Activated B cell treated with CpG ODN at 0.5 μM for 24 hours (primary cell): ENCODE results near the gene CCDC93. TPM values are rescaled to one million over a fixed set of nuclear protein-coding genes. Genes with fewer than 3 reads are reported as not detected.

ENCODE experiments used
- ATAC-seq: fragments of 200-7000 bp; cut with Tn5 transposase; one replicate; pipeline ENCODE4 v1.10.0; 2021; ENCODE audit warnings: low read depth, mild to moderate bottlenecking, moderate library complexity
- CTCF ChIA-PET: fragments of 350-600 bp; sonication (Branson Sonifier 250); formaldehyde crosslinking; loops from one replicate; lab custom pipeline; 2021; ENCODE audit warnings: antibody characterized with exemption; lab: Charles Lee
- POLR2A ChIA-PET: fragments of 350-600 bp; sonication (Branson Sonifier 250); formaldehyde crosslinking; loops from one replicate; lab custom pipeline; 2021; ENCODE audit warnings: antibody characterized with exemption; lab: Charles Lee
- DNase-seq: peaks from one replicate; pipeline ENCODE4 v3.0.0; 2022
- H3K27ac Mint-ChIP-seq: one replicate; pipeline ENCODE4 v1.8.0; 2020; ENCODE audit warnings: mixed read lengths
- H3K27me3 Mint-ChIP-seq: one replicate; pipeline ENCODE4 v1.8.0; 2021; ENCODE audit warnings: mixed read lengths
- H3K36me3 Mint-ChIP-seq: one replicate; pipeline ENCODE4 v1.8.0; 2021; ENCODE audit warnings: low read depth, mixed read lengths
- H3K4me1 Mint-ChIP-seq: one replicate; pipeline ENCODE4 v1.8.0; 2021; ENCODE audit warnings: mixed read lengths
- H3K4me3 Mint-ChIP-seq: one replicate; pipeline ENCODE4 v1.8.0; 2020; ENCODE audit warnings: mild to moderate bottlenecking, mixed read lengths
- H3K9me3 Mint-ChIP-seq: one replicate; pipeline ENCODE4 v1.8.0; 2020; ENCODE audit warnings: mixed read lengths
- intact Hi-C: fragments of 100-400 bp; cut with micrococcal nuclease; formaldehyde crosslinking; loops from one replicate; pipeline ENCODE4 v1.15.1; 2024
- total RNA-seq: library from RNA; stranded (reverse); gene quantifications from 2 replicates; pipeline ENCODE4 v1.2.3, GENCODE V29; 2022
- TF ChIP-seq, protein P1 (sequence below): fragments of 200-600 bp; IDR thresholded peaks from one replicate; pipeline ENCODE4 v1.8.0; 2022; ENCODE audit warnings: antibody characterized with exemption, mild to moderate bottlenecking

The CCDC93 gene
- total RNA-seq, 1 donor from 2014 or later, result 38.8 TPM

DNA sequence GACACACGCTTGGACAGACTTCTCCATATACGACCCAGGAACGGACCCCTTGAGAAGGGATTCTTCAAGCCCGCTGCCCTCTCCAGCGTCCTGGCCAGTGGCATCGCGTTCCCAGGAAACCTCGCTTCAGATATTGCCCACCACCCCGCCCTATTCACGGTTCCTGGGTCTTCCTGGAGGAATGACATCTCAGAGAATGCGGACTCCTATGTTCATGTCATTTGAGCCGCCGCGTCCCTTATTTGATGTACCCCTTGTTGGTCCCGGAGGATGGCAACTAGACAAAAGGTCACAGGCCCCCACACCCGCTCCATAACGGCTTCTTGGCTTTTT, 588 bp upstream of the CCDC93 start:
- H3K9me3 Mint-ChIP-seq, result no peaks in the 10 kb centered on the region
- H3K4me3 Mint-ChIP-seq, result peak overlapping the region; percentile 95
- POLR2A ChIA-PET, result interaction anchor here (1.2 to 1.6 kb wide), 4 partner anchors 11 to 200 kb away, joined by 6 to 16 read pairs (median 10); partner anchors contain the start of genes DDX18 and INSIG2
- TF ChIP-seq, protein P1, sequence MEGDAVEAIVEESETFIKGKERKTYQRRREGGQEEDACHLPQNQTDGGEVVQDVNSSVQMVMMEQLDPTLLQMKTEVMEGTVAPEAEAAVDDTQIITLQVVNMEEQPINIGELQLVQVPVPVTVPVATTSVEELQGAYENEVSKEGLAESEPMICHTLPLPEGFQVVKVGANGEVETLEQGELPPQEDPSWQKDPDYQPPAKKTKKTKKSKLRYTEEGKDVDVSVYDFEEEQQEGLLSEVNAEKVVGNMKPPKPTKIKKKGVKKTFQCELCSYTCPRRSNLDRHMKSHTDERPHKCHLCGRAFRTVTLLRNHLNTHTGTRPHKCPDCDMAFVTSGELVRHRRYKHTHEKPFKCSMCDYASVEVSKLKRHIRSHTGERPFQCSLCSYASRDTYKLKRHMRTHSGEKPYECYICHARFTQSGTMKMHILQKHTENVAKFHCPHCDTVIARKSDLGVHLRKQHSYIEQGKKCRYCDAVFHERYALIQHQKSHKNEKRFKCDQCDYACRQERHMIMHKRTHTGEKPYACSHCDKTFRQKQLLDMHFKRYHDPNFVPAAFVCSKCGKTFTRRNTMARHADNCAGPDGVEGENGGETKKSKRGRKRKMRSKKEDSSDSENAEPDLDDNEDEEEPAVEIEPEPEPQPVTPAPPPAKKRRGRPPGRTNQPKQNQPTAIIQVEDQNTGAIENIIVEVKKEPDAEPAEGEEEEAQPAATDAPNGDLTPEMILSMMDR, result no peak
- intact Hi-C loops, result loop anchor here (1.0 to 2.0 kb wide), 6 partner anchors 11 to 1352 kb away; partner anchors contain the start of genes C2orf76, DBI, DDX18 and INSIG2
- peak overlapping the region; percentile 77 for H3K27ac Mint-ChIP-seq
- no peak for DNase-seq
- CTCF ChIA-PET, result interaction anchor here (0.9 to 2.9 kb wide), 5 partner anchors 11 to 841 kb away, joined by 3 to 32 read pairs (median 8); partner anchors contain the start of gene DDX18
- H3K4me1 Mint-ChIP-seq, result peaks cover 32% of the 10 kb centered on the region
- H3K36me3 Mint-ChIP-seq, result peaks cover 5% of the 10 kb centered on the region
- H3K27me3 Mint-ChIP-seq, result peaks cover 14% of the 10 kb centered on the region
- ATAC-seq, result no peak

DNA sequence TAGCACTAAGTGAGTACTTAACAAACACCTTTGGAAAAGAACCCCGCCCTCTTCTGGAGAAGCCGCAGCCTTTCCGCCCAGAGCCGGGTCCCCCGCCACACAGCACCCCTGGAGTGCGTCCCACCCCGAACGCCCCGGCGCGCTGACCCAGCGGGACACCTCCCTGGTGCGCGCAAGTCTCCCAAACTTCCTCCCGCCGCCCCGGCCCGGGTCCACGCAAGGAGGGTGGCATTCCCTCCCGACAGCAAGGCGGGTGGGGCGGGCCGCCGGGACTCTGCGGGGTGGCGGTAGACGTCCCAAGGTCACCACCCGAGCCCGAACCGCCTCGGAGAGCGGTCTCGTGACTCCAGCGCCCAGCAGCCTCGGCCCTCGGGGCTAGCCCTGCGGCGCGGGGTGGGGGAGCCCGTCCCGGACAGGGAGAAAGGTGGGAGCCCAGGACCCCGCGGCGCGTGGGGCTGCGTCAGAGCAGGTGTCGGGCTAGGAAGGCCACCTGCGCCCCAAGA, 598 bp downstream of the CCDC93 start:
- intact Hi-C loops, result no loop called here
- ATAC-seq (peak; percentile 23), DNase-seq (peak; percentile 41)
- H3K27me3 Mint-ChIP-seq, result peaks cover 7% of the 10 kb centered on the region
- H3K9me3 Mint-ChIP-seq, result no peaks in the 10 kb centered on the region
- ChIA-PET POLR2A (interaction anchor here (1.3 to 1.6 kb wide), 3 partner anchors 42 to 199 kb away, joined by 6 to 12 read pairs (median 7); partner anchors contain the start of genes DDX18 and INSIG2), CTCF (interaction anchor here (1.5 to 2.9 kb wide), 3 partner anchors 10 to 199 kb away, joined by 5 to 32 read pairs (median 10); partner anchors contain the start of gene DDX18)
- H3K4me1 Mint-ChIP-seq, result peaks cover 33% of the 10 kb centered on the region
- TF ChIP-seq, protein P1, result no peak
- H3K27ac Mint-ChIP-seq, result peak overlapping the region; percentile 72
- H3K36me3 Mint-ChIP-seq, result peaks cover 11% of the 10 kb centered on the region
- peak overlapping the region; percentile 95 for H3K4me3 Mint-ChIP-seq

DNA sequence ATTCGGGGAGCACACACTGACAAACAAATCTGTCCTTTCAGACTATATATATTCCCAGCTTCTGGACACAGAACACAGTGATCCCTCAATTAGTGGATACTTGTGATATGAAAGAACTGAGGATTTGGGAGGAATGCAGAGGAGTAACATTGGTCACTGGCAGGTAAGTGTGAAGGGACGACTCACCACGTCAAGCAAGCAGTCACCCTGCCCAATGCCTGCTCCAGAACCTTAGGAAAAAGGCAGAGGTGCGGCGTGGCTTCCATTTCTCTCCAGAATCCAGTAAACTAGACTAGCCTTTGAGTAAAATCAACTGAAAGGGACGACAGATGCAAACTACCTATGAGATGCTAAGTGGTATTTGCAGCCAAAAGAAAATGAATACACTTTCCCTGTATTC, 1.1 kb downstream of the CCDC93 start:
- intact Hi-C loops, result no loop called here
- Mint-ChIP-seq H3K27ac (peak overlapping the region; percentile 72), H3K27me3 (peaks cover 5% of the 10 kb centered on the region), H3K9me3 (no peaks in the 10 kb centered on the region), H3K4me3 (peak overlapping the region; percentile 95), H3K4me1 (peaks cover 33% of the 10 kb centered on the region), H3K36me3 (peaks cover 16% of the 10 kb centered on the region)
- TF ChIP-seq, protein P1, result no peak
- ChIA-PET CTCF (no interaction called here), POLR2A (interaction anchor here (1.3 kb wide), 1 partner anchor 67 kb away, joined by 4 read pairs; no protein-coding TSS in a partner anchor)
- DNase-seq (no peak), ATAC-seq (no peak)

DNA sequence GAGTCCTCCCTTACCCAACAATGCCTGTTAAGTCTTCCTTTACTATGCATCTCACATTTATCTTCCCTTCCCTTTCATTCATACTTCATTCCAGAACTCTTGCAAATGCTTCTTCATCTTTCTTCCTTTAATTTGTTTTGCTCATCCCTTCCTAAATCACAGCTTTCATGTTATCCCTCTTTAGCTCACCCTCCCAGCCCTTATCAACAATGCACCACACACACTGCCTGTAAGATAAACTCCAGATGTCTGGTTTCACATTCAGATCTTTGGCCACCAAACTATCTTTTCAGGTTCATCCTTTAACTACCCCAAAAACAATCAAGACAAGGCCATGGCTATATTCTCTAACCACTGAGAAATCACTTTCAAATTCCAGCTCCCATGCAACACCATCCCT, 3.4 kb downstream of the CCDC93 start:
- ATAC-seq, result no peak
- Mint-ChIP-seq H3K4me3 (no peak overlapping the region), H3K27ac (no peak overlapping the region), H3K36me3 (peaks cover 37% of the 10 kb centered on the region), H3K4me1 (peaks cover 33% of the 10 kb centered on the region), H3K9me3 (no peaks in the 10 kb centered on the region), H3K27me3 (no peaks in the 10 kb centered on the region)
- DNase-seq, result no peak
- TF ChIP-seq, protein P1, result no peak
- POLR2A ChIA-PET, result no interaction called here
- intact Hi-C loops, result no loop called here
- CTCF ChIA-PET, result no interaction called here

DNA sequence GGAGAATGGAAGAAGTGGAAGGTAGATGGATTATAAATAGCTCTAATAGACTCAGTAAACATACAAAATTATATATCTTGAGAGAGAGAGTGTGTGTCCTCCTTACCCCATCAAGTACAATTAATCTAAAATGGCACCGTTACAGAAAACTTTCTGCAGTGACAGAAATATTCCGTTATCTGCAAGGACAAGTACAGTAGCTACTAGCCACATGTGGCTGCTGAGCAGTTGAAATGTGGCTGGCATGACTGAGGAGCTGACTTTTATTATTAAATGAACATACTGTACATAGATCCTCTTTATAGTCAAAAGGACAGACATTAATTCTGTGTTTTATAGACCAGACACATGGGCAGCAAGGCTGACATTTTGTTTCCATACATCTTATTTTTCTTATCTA, 7.0 kb downstream of the CCDC93 start:
- ChIA-PET CTCF (interaction anchor here (1.3 kb wide), 1 partner anchor 11 kb away, joined by 4 read pairs; no protein-coding TSS in a partner anchor), POLR2A (no interaction called here)
- Mint-ChIP-seq H3K36me3 (peaks cover 66% of the 10 kb centered on the region), H3K9me3 (no peaks in the 10 kb centered on the region), H3K4me3 (no peak overlapping the region), H3K4me1 (peaks cover 20% of the 10 kb centered on the region), H3K27me3 (no peaks in the 10 kb centered on the region), H3K27ac (no peak overlapping the region)
- TF ChIP-seq, protein P1, result no peak
- DNase-seq, result no peak
- intact Hi-C loops, result no loop called here
- ATAC-seq, result no peak
